Endothelial cell of umbilical vein (primary cell): ENCODE measurements around the gene SMURF1. TPM values are rescaled to one million over a fixed set of nuclear protein-coding genes. Genes with fewer than 3 reads are reported as not detected.

ENCODE experiments used
- BruUV-seq: library from RNA; stranded (reverse); fragments of 400-500 nt; replicated peaks from 2 replicates; lab custom pipeline; 2021; lab: Mats Ljungman, UMichigan
- CTCF ChIA-PET: fragments of 300-600, 350-600 bp; sonication (Branson Sonifier 250); formaldehyde crosslinking; loops from one replicate; lab custom pipeline; 2021; ENCODE audit warnings: antibody characterized with exemption, inconsistent platforms; lab: Charles Lee
- POLR2A ChIA-PET: fragments of 300-600, 350-600 bp; sonication (Branson Sonifier 250); formaldehyde crosslinking; loops from one replicate; lab custom pipeline; 2021; ENCODE audit warnings: antibody characterized with exemption, inconsistent platforms; lab: Charles Lee
- DNase-seq: peaks from one replicate; pipeline ENCODE4 v3.0.0-alpha.2; 2011; ENCODE audit warnings: low read depth, low spot score
- FAIRE-seq: peaks from 2 replicates; lab custom pipeline; 2011; peaks lifted over from hg19 to GRCh38; lab: Jason Lieb, UNC
- H2AFZ ChIP-seq: 2 replicates; pipeline ENCODE4 v1.6.0; 2012; ENCODE audit warnings: low read depth, low read length, control low read depth, inconsistent platforms
- H3K27ac ChIP-seq: 2 replicates; pipeline ENCODE4 v1.5.1; 2011; ENCODE audit warnings: low read depth, mild to moderate bottlenecking, control low read depth, low read length, moderate library complexity; ENCODE audit not compliant: insufficient read depth
- H3K27me3 ChIP-seq, 2 experiments: 2 replicates each; pipeline versions ENCODE4 v1.6.0 to v1.6.1; 2011; ENCODE audit warnings: low read length in 2 of 2, mixed read lengths in 1 of 2; ENCODE audit not compliant: control insufficient read depth in 2 of 2, insufficient read depth in 2 of 2
- H3K36me3 ChIP-seq, 2 experiments: 2 replicates in 1 of 2; 3 replicates in 1 of 2; pipeline ENCODE4 v1.5.1; 2011; ENCODE audit warnings: low read length in 2 of 2, mild to moderate bottlenecking in 1 of 2, moderate library complexity in 1 of 2; ENCODE audit not compliant: control insufficient read depth in 2 of 2, insufficient read depth in 2 of 2; ENCODE audit errors: extremely low read depth in 1 of 2
- H3K4me1 ChIP-seq: 3 replicates; pipeline ENCODE4 v1.5.1; 2011; ENCODE audit warnings: mild to moderate bottlenecking, low read length; ENCODE audit not compliant: control insufficient read depth, insufficient read depth; ENCODE audit errors: extremely low read depth
- H3K4me2 ChIP-seq: 2 replicates; pipeline ENCODE4 v1.6.1; 2011; ENCODE audit warnings: low read length, control low read depth, mixed read lengths; ENCODE audit not compliant: insufficient read depth
- H3K4me3 ChIP-seq, 3 experiments: fragments of 200-600 bp in 1 of 3; sonication (generic), shearing (Covaris generic) in 1 of 3; replicated peaks in 1 of 3; 2 replicates each; pipeline ENCODE4 v1.5.1; 2011 to 2016; ENCODE audit warnings: control low read depth in 3 of 3, low read length in 3 of 3, mild to moderate bottlenecking in 2 of 3, inconsistent platforms in 1 of 3, low read depth in 1 of 3, moderate library complexity in 1 of 3; ENCODE audit not compliant: insufficient read depth in 1 of 3
- H3K79me2 ChIP-seq: 2 replicates; pipeline ENCODE4 v1.6.0; 2012; ENCODE audit warnings: low read length, inconsistent platforms; ENCODE audit not compliant: control insufficient read depth, insufficient read depth
- H3K9ac ChIP-seq: replicated peaks from 2 replicates; pipeline ENCODE3; 2011; ENCODE audit warnings: low read length, control low read depth; ENCODE audit not compliant: insufficient read depth; ENCODE audit errors: extremely low read depth
- H3K9me1 ChIP-seq: replicated peaks from 3 replicates; pipeline ENCODE4 v1.6.0; 2011; ENCODE audit warnings: mild to moderate bottlenecking, low read length; ENCODE audit not compliant: control insufficient read depth, insufficient read depth; ENCODE audit errors: extremely low read depth
- H3K9me3 ChIP-seq: replicated peaks from 2 replicates; pipeline ENCODE4 v1.5.1; 2012; ENCODE audit warnings: low read length, inconsistent platforms; ENCODE audit not compliant: control insufficient read depth, insufficient read depth
- H4K20me1 ChIP-seq: replicated peaks from 2 replicates; pipeline ENCODE3; 2011; ENCODE audit warnings: mild to moderate bottlenecking, low read length; ENCODE audit not compliant: control insufficient read depth, insufficient read depth; ENCODE audit errors: extremely low read depth
- CTCF ChIP-seq, 2 donors: IDR thresholded peaks; 1 replicate in 1 of 2; 2 replicates in 1 of 2; pipeline ENCODE4 v1.5.1; 2011; ENCODE audit warnings: low read length in 2 of 2, mild to moderate bottlenecking in 2 of 2, moderate library complexity in 2 of 2, control low read depth in 1 of 2, inconsistent platforms in 1 of 2, low read depth in 1 of 2; ENCODE audit not compliant: insufficient read depth in 1 of 2; ENCODE audit errors: extremely low read depth in 1 of 2
- EZH2 ChIP-seq: IDR thresholded peaks from 2 replicates; pipeline ENCODE4 v1.6.1; 2012; ENCODE audit warnings: borderline replicate concordance, low read depth, mild to moderate bottlenecking, moderate library complexity, low read length, inconsistent platforms; ENCODE audit not compliant: severe bottlenecking
- JUN ChIP-seq: IDR thresholded peaks from 2 replicates; pipeline ENCODE4 v1.6.1; 2011; ENCODE audit warnings: borderline replicate concordance, low read depth; ENCODE audit not compliant: insufficient read length, insufficient read depth
- MYC ChIP-seq: IDR thresholded peaks from one replicate; pipeline ENCODE4 v1.6.1; 2011; ENCODE audit warnings: mild to moderate bottlenecking, low read depth, low read length
- POLR2AphosphoS5 ChIP-seq: IDR thresholded peaks from 2 replicates; pipeline ENCODE4 v1.6.1; 2012; ENCODE audit warnings: low read depth, mild to moderate bottlenecking, control low read depth, low read length, moderate library complexity; ENCODE audit not compliant: insufficient read depth
- dilution Hi-C: fragments of 300-500 bp; cut with MboI; formaldehyde crosslinking; loops from one replicate; pipeline ENCODE4 v1.15.0; 2019; ENCODE audit warnings: low sequenced_read_pairs; ENCODE audit not compliant: extremely low pct_ligation_motif_present
- intact Hi-C: fragments of 100-400 bp; cut with micrococcal nuclease; formaldehyde crosslinking; loops from one replicate; pipeline ENCODE4 v1.10.0; 2022
- polyA plus RNA-seq, 4 experiments: library from polyadenylated mRNA; depleted of rRNA in 3 of 4; stranded (reverse) in 3 of 4; unstranded in 1 of 4; fragments of >200 nt; gene quantifications; 2 replicates each; pipeline versions ENCODE4 v1.2.1 to v1.2.3, GENCODE V29; 2011 to 2012; ENCODE audit warnings: missing spikeins in 1 of 4
- total RNA-seq: library from RNA; stranded (reverse); gene quantifications from 2 replicates; pipeline ENCODE4 v1.2.3, GENCODE V29; 2021

SMURF1 gene
- total and polyA plus RNA-seq, 2 donors (not counting 3 experiments of a cell fraction or from before 2014, with no cell fraction given): 11.5 to 22.8 TPM

DNA sequence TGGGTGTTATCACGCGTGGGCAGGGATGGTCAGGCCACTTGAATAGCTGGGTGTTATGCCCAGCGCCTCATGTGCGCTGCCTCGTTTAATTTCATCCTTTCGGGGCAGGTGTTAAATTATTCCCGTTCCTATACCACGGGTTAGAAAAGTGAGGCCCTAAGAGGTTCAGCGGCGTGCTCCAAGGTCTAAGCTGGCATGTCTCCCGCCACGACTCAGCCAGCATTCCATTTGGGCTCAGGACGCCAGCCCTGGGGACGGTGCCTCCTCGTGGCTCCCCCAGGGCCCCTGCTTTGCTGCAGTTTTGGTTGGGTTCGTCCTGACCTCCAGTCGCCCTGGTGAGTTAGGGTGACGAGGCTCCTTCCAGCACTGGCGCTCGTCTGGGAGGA is 141.1 kb downstream of the SMURF1 start:
- ChIA-PET CTCF (no interaction called here), POLR2A (no interaction called here)
- TF ChIP-seq JUN (no peak), EZH2 (no peak), CTCF (IDR thresholded peaks at IDR 0.05; ENCODE audit: extremely low read depth in 1 of 2, insufficient read depth in 1 of 2, low read depth in 1 of 2, low read length in 2 of 2) (no peak), MYC (no peak), POLR2AphosphoS5 (no peak)
- no peak overlapping the region for H2AFZ ChIP-seq
- no TSS peak for BruUV-seq
- no peak overlapping the region for H3K27ac ChIP-seq
- FAIRE-seq (no peak), DNase-seq (no peak)
- no peaks in the 10 kb centered on the region for H3K4me1 ChIP-seq
- H3K9ac ChIP-seq: no peak overlapping the region
- H3K27me3 ChIP-seq: no peaks in the 10 kb centered on the region
- H3K79me2 ChIP-seq: no peaks in the 10 kb centered on the region
- H3K4me2 ChIP-seq: no peak overlapping the region
- no peaks in the 10 kb centered on the region for H3K9me3 ChIP-seq
- intact Hi-C loops (no loop called here), dilution Hi-C loops (no loop called here)
- H4K20me1 ChIP-seq: no peaks in the 10 kb centered on the region
- H3K9me1 ChIP-seq: no peaks in the 10 kb centered on the region
- H3K4me3 ChIP-seq: no peak overlapping the region
- H3K36me3 ChIP-seq: peaks cover 15 to 57% of the 10 kb centered on the region in 2 experiments
